A549 (cell line): ENCODE measurements around the gene OR7A10. TPM values are rescaled to one million over a fixed set of nuclear protein-coding genes. Genes with fewer than 3 reads are reported as not detected.

Experiments
- ATAC-seq, 2 experiments: fragments of 200-7000 bp in 1 of 2; fragments of >200 bp in 1 of 2; cut with Nextera tagmentation in 1 of 2; cut with Tn5 transposase in 1 of 2; 3 replicates each; pipeline versions ENCODE4 v1.8.0 to v1.9.1; 2018 to 2020; ENCODE audit warnings: mild to moderate bottlenecking in 1 of 2, moderate library complexity in 1 of 2
- CTCF ChIA-PET: fragments of 300-600 bp; sonication (Branson Sonifier 250); formaldehyde crosslinking; extraction: SDS; loops from one replicate; lab custom pipeline; 2021; ENCODE audit warnings: antibody characterized with exemption, inconsistent platforms; lab: Yijun Ruan, JAX
- POLR2A ChIA-PET: fragments of 350-600 bp; formaldehyde crosslinking; extraction: SDS; loops from one replicate; lab custom pipeline; 2021; ENCODE audit warnings: antibody characterized with exemption, inconsistent platforms; lab: Yijun Ruan, JAX
- DNase-seq, 2 experiments: peaks; one replicate each; pipeline versions ENCODE4 v3.0.0 to v3.0.0-alpha.2; 2011 to 2016; ENCODE audit warnings: low read depth in 1 of 2, low spot score in 1 of 2
- FAIRE-seq: peaks from 2 replicates; lab custom pipeline; 2011; peaks lifted over from hg19 to GRCh38; lab: Jason Lieb, UNC
- H3K27ac ChIP-seq, 2 experiments: fragments of >200 bp; sonication (Bioruptor Twin); formaldehyde crosslinking; 3 replicates each; pipeline ENCODE4 v1.5.1; 2016 to 2017
- H3K4me1 ChIP-seq: fragments of >200 bp; sonication (Bioruptor Twin); formaldehyde crosslinking; 3 replicates; pipeline ENCODE4 v1.6.1; 2016
- H3K4me2 ChIP-seq: fragments of >200 bp; sonication (Bioruptor Twin); formaldehyde crosslinking; 3 replicates; pipeline ENCODE4 v1.6.1; 2016
- H3K4me3 ChIP-seq: fragments of >200 bp; sonication (Bioruptor Twin); formaldehyde crosslinking; 3 replicates; pipeline ENCODE4 v1.5.1; 2016
- H3K9me3 ChIP-seq: fragments of >200 bp; sonication (Bioruptor Twin); formaldehyde crosslinking; 3 replicates; pipeline ENCODE4 v1.6.1; 2016
- BHLHE40 ChIP-seq: IDR thresholded peaks from 2 replicates; pipeline ENCODE4 v1.6.1; 2012; ENCODE audit warnings: low read depth, low read length, inconsistent platforms
- ELK1 ChIP-seq: fragments of 150-350 bp; IDR thresholded peaks from 2 replicates; pipeline ENCODE4 v1.6.1; 2014; ENCODE audit warnings: low read depth, mild to moderate bottlenecking, low read length
- ESRRA ChIP-seq: fragments of 150-350 bp; IDR thresholded peaks from 2 replicates; pipeline ENCODE4 v1.6.1; 2014; ENCODE audit warnings: mild to moderate bottlenecking, low read length, borderline replicate concordance
- GATA3 ChIP-seq: IDR thresholded peaks from 2 replicates; pipeline ENCODE4 v1.6.1; 2012; ENCODE audit warnings: borderline replicate concordance
- HDAC2 ChIP-seq: fragments of 200-600 bp; sonication (generic); IDR thresholded peaks from 2 replicates; pipeline ENCODE4 v1.6.1; 2016
- HMGXB4 ChIP-seq: fragments of 250-450 bp; sonication (Bioruptor Pico); IDR thresholded peaks from 2 replicates; pipeline ENCODE4 v1.5.0; 2021; ENCODE audit warnings: mild to moderate bottlenecking, moderate library complexity, borderline replicate concordance
- HOXB5 ChIP-seq: fragments of 250-450 bp; sonication (Bioruptor Pico); IDR thresholded peaks from 2 replicates; pipeline ENCODE4 v1.5.0; 2020; ENCODE audit warnings: mild to moderate bottlenecking, moderate library complexity
- KDM1A ChIP-seq: fragments of 200-600 bp; sonication (generic); IDR thresholded peaks from 2 replicates; pipeline ENCODE4 v1.6.1; 2016; ENCODE audit warnings: low read depth, mild to moderate bottlenecking
- KDM5A ChIP-seq: fragments of 200-600 bp; sonication (generic); IDR thresholded peaks from 2 replicates; pipeline ENCODE4 v1.6.1; 2016; ENCODE audit warnings: antibody characterized with exemption, mild to moderate bottlenecking
- MAZ ChIP-seq: fragments of 150-350 bp; IDR thresholded peaks from 2 replicates; pipeline ENCODE4 v1.6.1; 2014; ENCODE audit warnings: antibody characterized with exemption, low read depth, low read length, borderline replicate concordance
- MYC ChIP-seq: IDR thresholded peaks from 2 replicates; pipeline ENCODE4 v1.6.1; 2012; ENCODE audit warnings: mild to moderate bottlenecking, inconsistent platforms, low read length, improper control_type of control experiment, borderline replicate concordance
- NFE2L2 ChIP-seq: fragments of 150-350 bp; conservative IDR thresholded peaks from 2 replicates; pipeline ENCODE4 v1.6.1; 2014; ENCODE audit warnings: low read length
- NPAS2 ChIP-seq: fragments of 250-450 bp; sonication (Bioruptor Pico); IDR thresholded peaks from 2 replicates; pipeline ENCODE4 v1.8.0; 2022; ENCODE audit warnings: mild to moderate bottlenecking, moderate library complexity, borderline replicate concordance
- POLR2AphosphoS2 ChIP-seq: conservative IDR thresholded peaks from 2 replicates; pipeline ENCODE4 v1.6.1; 2012; ENCODE audit warnings: low read length, improper control_type of control experiment, inconsistent platforms
- REST ChIP-seq: fragments of 200-600 bp; sonication (generic); IDR thresholded peaks from 2 replicates; pipeline ENCODE4 v1.6.1; 2016; ENCODE audit warnings: antibody characterized with exemption, mild to moderate bottlenecking, moderate library complexity
- RFX5 ChIP-seq: fragments of 450-650 bp; IDR thresholded peaks from 2 replicates; pipeline ENCODE4 v1.7.1; 2014; ENCODE audit warnings: antibody characterized with exemption, mild to moderate bottlenecking, moderate library complexity
- SREBF2 ChIP-seq: fragments of 450-650 bp; IDR thresholded peaks from 2 replicates; pipeline ENCODE4 v1.6.1; 2014; ENCODE audit warnings: mild to moderate bottlenecking, moderate library complexity
- TP53 ChIP-seq: fragments of 250-450 bp; sonication (Bioruptor Pico); IDR thresholded peaks from 2 replicates; pipeline ENCODE4 v1.5.0; 2021; ENCODE audit warnings: mild to moderate bottlenecking, moderate library complexity
- ZSCAN20 ChIP-seq: fragments of 250-450 bp; sonication (Bioruptor Pico); IDR thresholded peaks from 2 replicates; pipeline ENCODE4 v1.8.0; 2022; ENCODE audit warnings: mild to moderate bottlenecking, moderate library complexity
- WGBS: methylation state at CpG from one replicate; pipeline ENCODE4 v1.1.6; 2017; ENCODE audit errors: missing lambda C conversion rate; 5-methylcytosine and 5-hydroxymethylcytosine counted together
- polyA plus RNA-seq, 4 experiments: library from polyadenylated mRNA; depleted of rRNA in 3 of 4; stranded (reverse); fragments of >200 nt; fragmentation: RNase III in 1 of 4; extraction: RNeasy Plus Mini Kit Qiagen cat#74134 plus additional on column Dnase treatment in 1 of 4; gene quantifications; 2 replicates in 3 of 4; 3 replicates in 1 of 4; pipeline ENCODE4 v1.2.3, GENCODE V29; 2011 to 2017

Gene OR7A10
- polyA plus RNA-seq, 2 of the 4 experiments (the other 2 are of a cell fraction) = not detected

GRCh38 chr19:14835011-14835410 is 13.7 kb downstream of the OR7A10 start, which contains the start of the genes OR7A5 and OR7C1:
Gene OR7A5, minus strand, starts transcription at chr19:14835185. Its CDS starts 6,944 bp downstream, at chr19:14828241.
Gene OR7C1, minus strand, starts transcription at chr19:14835185. Its CDS starts 35,049 bp downstream, at chr19:14800136.
- TF ChIP-seq BHLHE40 = no peak
- TF ChIP-seq REST = no peak
- no peak for TF ChIP-seq ZSCAN20 (CRISPR knock-in tag)
- no peak for TF ChIP-seq SREBF2
- no peak for TF ChIP-seq ESRRA
- no peak for TF ChIP-seq RFX5
- TF ChIP-seq, all 56 proteins: peak for 0
- POLR2A ChIA-PET = no interaction called here
- H3K4me2 ChIP-seq = no peak within 1 kb of the TSS
- ATAC-seq (no peak), FAIRE-seq (no peak), DNase-seq (no peak)
- H3K27ac ChIP-seq = no peak within 1 kb of the TSS
- 0 out of 3 replicates have a peak, but pooled peaks cover 3% of the 10 kb centered on the region for H3K9me3 ChIP-seq
- H3K4me1 ChIP-seq = no peaks in the 10 kb centered on the region
- 0% methylated on average over 1 of the region's 1 CpG for WGBS
- no peak within 1 kb of the TSS for H3K4me3 ChIP-seq
- CTCF ChIA-PET = no interaction called here

GRCh38 chr19:14830702-14831101 is 18.0 kb downstream of the OR7A10 start:
- FAIRE-seq = no peak
- no peak overlapping the region for H3K4me3 ChIP-seq
- no peak for TF ChIP-seq HMGXB4
- TF ChIP-seq HOXB5 (CRISPR knock-in tag) = no peak
- TF ChIP-seq MYC = no peak
- TF ChIP-seq NFE2L2 = no peak
- TF ChIP-seq ELK1 = no peak
- TF ChIP-seq NPAS2 (CRISPR knock-in tag) = no peak
- no peak for TF ChIP-seq HDAC2
- TF ChIP-seq GATA3 = no peak
- no peak for TF ChIP-seq POLR2AphosphoS2
- no peak for TF ChIP-seq RFX5
- TF ChIP-seq MAZ = no peak
- TF ChIP-seq KDM1A = no peak
- no peak for TF ChIP-seq TP53
- TF ChIP-seq KDM5A = no peak
- TF ChIP-seq ZSCAN20 (CRISPR knock-in tag) = no peak
- TF ChIP-seq REST = no peak
- TF ChIP-seq ESRRA = no peak
- TF ChIP-seq, all 56 proteins: peak for 0
- no peak overlapping the region for H3K27ac ChIP-seq
- no peak for DNase-seq
- ChIA-PET POLR2A (no interaction called here), CTCF (interaction anchor here (1.1 kb wide), 1 partner anchor 44 kb away, joined by 3 read pairs; no protein-coding TSS in a partner anchor)
- no peak for ATAC-seq
- no peaks in the 10 kb centered on the region for H3K9me3 ChIP-seq
- no peaks in the 10 kb centered on the region for H3K4me1 ChIP-seq
- 20% methylated on average over 4 of the region's 4 CpGs for WGBS
- H3K4me2 ChIP-seq = no peak overlapping the region
